Hepatocyte (in vitro differentiated cells): ENCODE data around the gene HPSE2.

Experiments
- EZH2phosphoT487 ChIP-seq: fragments of 200-600 bp; sonication (generic); IDR thresholded peaks from one replicate; pipeline ENCODE4 v1.6.1; 2018; ENCODE audit warnings: antibody characterized with exemption, mild to moderate bottlenecking, low read depth, moderate library complexity; ENCODE audit not compliant: unreplicated experiment, severe bottlenecking
- TF ChIP-seq, protein P1 (sequence below): fragments of 200-600 bp; sonication (generic); IDR thresholded peaks from 2 replicates; pipeline ENCODE4 v1.5.1; 2016; ENCODE audit warnings: antibody characterized with exemption, mild to moderate bottlenecking; ENCODE audit not compliant: poor library complexity

- TF ChIP-seq, protein P1, sequence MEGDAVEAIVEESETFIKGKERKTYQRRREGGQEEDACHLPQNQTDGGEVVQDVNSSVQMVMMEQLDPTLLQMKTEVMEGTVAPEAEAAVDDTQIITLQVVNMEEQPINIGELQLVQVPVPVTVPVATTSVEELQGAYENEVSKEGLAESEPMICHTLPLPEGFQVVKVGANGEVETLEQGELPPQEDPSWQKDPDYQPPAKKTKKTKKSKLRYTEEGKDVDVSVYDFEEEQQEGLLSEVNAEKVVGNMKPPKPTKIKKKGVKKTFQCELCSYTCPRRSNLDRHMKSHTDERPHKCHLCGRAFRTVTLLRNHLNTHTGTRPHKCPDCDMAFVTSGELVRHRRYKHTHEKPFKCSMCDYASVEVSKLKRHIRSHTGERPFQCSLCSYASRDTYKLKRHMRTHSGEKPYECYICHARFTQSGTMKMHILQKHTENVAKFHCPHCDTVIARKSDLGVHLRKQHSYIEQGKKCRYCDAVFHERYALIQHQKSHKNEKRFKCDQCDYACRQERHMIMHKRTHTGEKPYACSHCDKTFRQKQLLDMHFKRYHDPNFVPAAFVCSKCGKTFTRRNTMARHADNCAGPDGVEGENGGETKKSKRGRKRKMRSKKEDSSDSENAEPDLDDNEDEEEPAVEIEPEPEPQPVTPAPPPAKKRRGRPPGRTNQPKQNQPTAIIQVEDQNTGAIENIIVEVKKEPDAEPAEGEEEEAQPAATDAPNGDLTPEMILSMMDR = no peak
- TF ChIP-seq EZH2phosphoT487 = no peak
These were observed 325.1 kb downstream of the HPSE2 start for GRCh38 chr10:98910546-98910945.
